Stomach smooth muscle (tissue), 2 donors: Measurements from ENCODE around the gene ACE.

Experiments
- H3K27ac ChIP-seq: one replicate; pipeline ENCODE4 v1.7.0; 2013; ENCODE audit warnings: mild to moderate bottlenecking, low read length, inconsistent platforms
- H3K27me3 ChIP-seq, 2 donors: one replicate each; pipeline ENCODE4 v1.7.0; 2013; ENCODE audit warnings: low read length in 2 of 2; ENCODE audit not compliant: insufficient read depth in 2 of 2, control insufficient read depth in 1 of 2
- H3K36me3 ChIP-seq, 2 donors: one replicate each; pipeline ENCODE4 v1.7.0; 2013; ENCODE audit warnings: low read length in 2 of 2; ENCODE audit not compliant: control insufficient read depth in 2 of 2, insufficient read depth in 2 of 2
- H3K4me1 ChIP-seq: one replicate; pipeline ENCODE4 v1.7.0; 2013; ENCODE audit warnings: low read length; ENCODE audit not compliant: control insufficient read depth, insufficient read depth
- H3K4me3 ChIP-seq, 2 donors: one replicate each; pipeline ENCODE4 v1.7.0; 2013; ENCODE audit warnings: low read length in 2 of 2
- H3K9ac ChIP-seq, 2 donors: one replicate each; pipeline ENCODE4 v1.7.0; 2013; ENCODE audit warnings: low read length in 2 of 2, mild to moderate bottlenecking in 1 of 2
- H3K9me3 ChIP-seq, 2 donors: one replicate each; pipeline ENCODE4 v1.7.0; 2013; ENCODE audit warnings: low read length in 2 of 2; ENCODE audit not compliant: control insufficient read depth in 2 of 2
- donor health status: healthy.
- donor health status: Pancreatic carcinoma.

ACE gene

DNA sequence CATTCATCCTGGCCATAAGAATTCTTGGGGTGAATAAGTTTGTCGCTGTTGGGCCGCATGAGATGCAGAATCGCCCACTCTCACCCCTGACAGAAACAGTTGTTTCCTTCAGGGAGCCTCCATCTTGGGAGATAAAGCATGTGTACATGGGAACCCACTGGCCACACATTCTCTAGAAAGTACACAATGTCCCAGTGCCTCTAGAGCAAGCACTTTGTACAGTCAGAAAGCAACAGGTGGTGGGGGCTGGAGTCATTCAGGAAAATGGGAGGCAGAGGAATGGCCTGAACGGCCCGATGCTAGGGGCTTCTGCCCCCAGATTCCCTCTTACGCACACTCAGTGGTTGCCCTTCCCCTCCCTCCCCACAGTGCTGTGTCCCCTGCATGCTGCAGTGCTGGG lies 16.1 kb downstream of the ACE start:
- Histone ChIP-seq H3K27me3 (peaks cover 0 to 8% of the 10 kb centered on the region in 2 donors), H3K36me3 (no peaks in the 10 kb centered on the region), H3K9ac (no peak overlapping the region), H3K4me3 (no peak overlapping the region), H3K27ac (no peak overlapping the region), H3K9me3 (no peaks in the 10 kb centered on the region), H3K4me1 (no peaks in the 10 kb centered on the region)

DNA sequence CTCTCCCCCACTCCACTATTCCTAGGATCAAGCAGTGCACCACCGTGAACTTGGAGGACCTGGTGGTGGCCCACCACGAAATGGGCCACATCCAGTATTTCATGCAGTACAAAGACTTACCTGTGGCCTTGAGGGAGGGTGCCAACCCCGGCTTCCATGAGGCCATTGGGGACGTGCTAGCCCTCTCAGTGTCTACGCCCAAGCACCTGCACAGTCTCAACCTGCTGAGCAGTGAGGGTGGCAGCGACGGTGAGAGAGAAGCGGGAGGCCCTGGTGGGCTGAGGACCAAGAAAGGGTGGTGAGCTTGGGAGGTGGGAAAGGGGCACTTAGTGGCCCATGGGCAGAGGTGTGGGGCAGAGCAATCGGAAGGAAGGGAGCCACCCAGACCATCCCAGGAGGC lies 16.6 kb downstream of the ACE start:
- Histone ChIP-seq H3K27ac (no peak overlapping the region), H3K9me3 (no peaks in the 10 kb centered on the region), H3K9ac (no peak overlapping the region), H3K4me3 (no peak overlapping the region), H3K27me3 (peaks cover 0 to 8% of the 10 kb centered on the region in 2 donors), H3K4me1 (no peaks in the 10 kb centered on the region), H3K36me3 (no peaks in the 10 kb centered on the region)

DNA sequence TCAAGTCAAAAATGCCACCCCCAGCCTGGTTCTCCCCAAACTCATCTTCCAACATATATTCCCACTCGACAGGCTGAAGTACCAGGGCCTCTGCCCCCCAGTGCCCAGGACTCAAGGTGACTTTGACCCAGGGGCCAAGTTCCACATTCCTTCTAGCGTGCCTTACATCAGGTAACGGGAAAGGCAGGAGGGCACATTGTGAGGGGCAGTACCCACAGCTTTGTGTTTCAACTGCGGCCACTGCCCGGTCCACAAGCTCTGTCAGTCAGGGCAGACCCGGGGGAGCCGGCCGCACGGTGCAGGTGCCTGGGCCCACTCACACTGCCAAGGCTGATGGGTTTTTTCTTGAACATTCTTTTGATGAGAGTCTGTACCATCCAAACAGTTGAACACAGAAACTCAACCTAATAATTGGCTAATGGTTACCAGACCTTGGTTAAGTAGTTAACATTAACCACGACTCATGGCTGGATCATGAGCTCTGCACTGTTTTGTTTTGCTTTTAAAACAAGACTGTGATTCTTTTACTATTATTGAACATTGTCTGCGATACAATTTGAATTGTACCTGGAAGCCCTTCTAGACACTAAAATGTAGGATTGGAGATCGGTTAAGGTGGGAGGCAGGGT lies 17.6 kb downstream of the ACE start:
- Histone ChIP-seq H3K27me3 (peaks cover 0 to 8% of the 10 kb centered on the region in 2 donors), H3K9ac (no peak overlapping the region), H3K4me1 (no peaks in the 10 kb centered on the region), H3K36me3 (no peaks in the 10 kb centered on the region), H3K27ac (no peak overlapping the region), H3K9me3 (no peaks in the 10 kb centered on the region), H3K4me3 (no peak overlapping the region)

DNA sequence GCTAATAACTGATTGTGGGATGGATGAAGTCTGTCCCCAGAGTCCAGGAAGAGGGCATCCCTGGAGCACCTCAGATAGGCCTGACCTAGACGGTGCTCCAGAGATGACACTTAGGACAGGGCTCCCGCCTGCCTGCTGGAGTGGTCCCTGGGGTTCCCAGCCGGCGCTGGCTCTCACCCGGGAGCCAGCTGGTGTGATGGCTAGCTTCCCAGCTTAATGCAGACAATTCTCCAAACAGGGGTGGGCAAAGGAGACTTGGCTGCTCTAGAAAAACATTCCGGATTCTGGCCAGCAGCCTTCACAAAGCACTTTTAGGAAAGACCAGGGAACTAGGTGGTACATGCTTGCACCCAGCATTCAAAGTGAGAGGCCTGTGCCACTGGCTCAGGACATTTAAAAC lies 18.6 kb downstream of the ACE start:
- H3K4me3 ChIP-seq, result no peak overlapping the region
- H3K4me1 ChIP-seq, result no peaks in the 10 kb centered on the region
- no peaks in the 10 kb centered on the region for H3K9me3 ChIP-seq
- H3K27me3 ChIP-seq, result peaks cover 2 to 5% of the 10 kb centered on the region in 2 donors
- H3K27ac ChIP-seq, result no peak overlapping the region
- H3K9ac ChIP-seq, result no peak overlapping the region
- no peaks in the 10 kb centered on the region for H3K36me3 ChIP-seq

DNA sequence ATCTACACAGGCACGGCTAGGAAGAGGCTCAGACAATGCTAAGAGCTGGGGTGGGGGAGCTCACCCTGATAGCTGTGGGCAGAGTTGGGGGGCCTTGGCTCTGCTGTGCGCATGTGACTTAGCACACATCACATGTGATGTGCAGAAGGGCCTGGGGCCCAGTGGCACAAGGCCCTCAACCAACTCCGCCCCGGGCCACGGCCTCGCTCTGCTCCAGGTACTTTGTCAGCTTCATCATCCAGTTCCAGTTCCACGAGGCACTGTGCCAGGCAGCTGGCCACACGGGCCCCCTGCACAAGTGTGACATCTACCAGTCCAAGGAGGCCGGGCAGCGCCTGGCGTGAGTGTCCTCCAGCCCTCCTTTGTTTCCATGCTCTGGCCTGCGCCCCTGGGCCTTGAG lies 19.3 kb downstream of the ACE start:
- Histone ChIP-seq H3K9ac (no peak overlapping the region), H3K27me3 (peaks cover 0 to 7% of the 10 kb centered on the region in 2 donors), H3K4me1 (no peaks in the 10 kb centered on the region), H3K9me3 (no peaks in the 10 kb centered on the region), H3K36me3 (no peaks in the 10 kb centered on the region), H3K4me3 (no peak overlapping the region), H3K27ac (no peak overlapping the region)

DNA sequence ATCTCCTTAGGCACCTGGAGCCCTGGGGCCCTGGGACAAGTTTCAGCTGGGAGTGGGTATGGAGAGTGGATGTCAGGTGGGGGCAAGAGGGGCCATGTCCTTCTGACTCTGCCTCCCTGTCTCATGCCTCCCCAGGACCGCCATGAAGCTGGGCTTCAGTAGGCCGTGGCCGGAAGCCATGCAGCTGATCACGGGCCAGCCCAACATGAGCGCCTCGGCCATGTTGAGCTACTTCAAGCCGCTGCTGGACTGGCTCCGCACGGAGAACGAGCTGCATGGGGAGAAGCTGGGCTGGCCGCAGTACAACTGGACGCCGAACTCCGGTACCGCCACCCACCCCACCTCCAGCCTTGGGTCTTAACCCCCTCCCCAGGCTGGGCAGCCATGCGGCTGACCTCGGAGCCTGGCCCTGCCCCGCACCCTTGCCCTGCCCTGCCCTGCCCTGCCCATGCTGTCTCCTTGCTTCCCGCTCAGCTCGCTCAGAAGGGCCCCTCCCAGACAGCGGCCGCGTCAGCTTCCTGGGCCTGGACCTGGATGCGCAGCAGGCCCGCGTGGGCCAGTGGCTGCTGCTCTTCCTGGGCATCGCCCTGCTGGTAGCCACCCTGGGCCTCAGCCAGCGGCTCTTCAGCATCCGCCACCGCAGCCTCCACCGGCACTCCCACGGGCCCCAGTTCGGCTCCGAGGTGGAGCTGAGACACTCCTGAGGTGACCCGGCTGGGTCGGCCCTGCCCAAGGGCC lies 20.0 kb downstream of the ACE start:
- H3K9ac ChIP-seq, result no peak overlapping the region
- no peaks in the 10 kb centered on the region for H3K4me1 ChIP-seq
- H3K27me3 ChIP-seq, result peaks cover 0 to 7% of the 10 kb centered on the region in 2 donors
- no peak overlapping the region for H3K27ac ChIP-seq
- no peaks in the 10 kb centered on the region for H3K9me3 ChIP-seq
- H3K4me3 ChIP-seq, result no peak overlapping the region
- H3K36me3 ChIP-seq, result no peaks in the 10 kb centered on the region

DNA sequence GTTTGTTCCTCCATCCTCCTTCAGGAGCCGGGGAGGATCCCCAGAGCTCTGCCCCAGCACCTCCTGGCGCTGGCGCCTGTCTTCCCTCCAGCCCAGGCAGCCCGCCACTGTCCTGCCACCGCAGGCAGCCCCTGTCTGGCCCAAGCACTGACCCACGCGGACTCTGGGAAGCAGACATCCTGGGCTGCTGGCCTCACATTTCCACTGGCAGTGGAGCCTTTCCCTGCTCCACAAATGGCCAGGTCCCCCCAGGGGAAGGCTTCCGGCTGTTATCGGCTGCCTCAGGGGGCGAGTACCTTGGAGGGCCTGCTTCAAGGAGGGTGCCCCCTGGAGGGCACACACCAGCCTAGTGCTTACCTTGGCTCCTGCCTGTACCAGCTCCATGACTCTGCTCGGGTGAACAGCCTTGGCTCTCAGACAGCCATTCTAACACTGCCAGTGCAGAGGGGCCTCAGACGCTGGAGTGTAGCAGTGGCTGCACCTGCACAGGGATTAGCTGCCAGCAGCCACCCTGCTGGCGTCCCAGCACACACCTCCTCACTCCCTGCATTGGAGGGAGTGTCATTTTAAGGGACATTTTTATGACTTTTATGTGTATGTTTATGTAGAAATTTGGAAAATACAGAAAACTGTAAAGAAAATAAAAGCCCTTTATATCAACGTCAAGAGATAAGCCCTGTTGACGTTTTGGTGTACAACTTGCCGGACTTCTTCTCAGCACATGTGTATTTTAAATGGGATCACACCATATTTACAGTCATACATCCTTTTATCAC lies 21.0 kb downstream of the ACE start:
- Histone ChIP-seq H3K4me3 (no peak overlapping the region), H3K27ac (no peak overlapping the region), H3K9me3 (no peaks in the 10 kb centered on the region), H3K27me3 (peaks cover 0 to 7% of the 10 kb centered on the region in 2 donors), H3K9ac (no peak overlapping the region), H3K36me3 (no peaks in the 10 kb centered on the region), H3K4me1 (no peaks in the 10 kb centered on the region)

DNA sequence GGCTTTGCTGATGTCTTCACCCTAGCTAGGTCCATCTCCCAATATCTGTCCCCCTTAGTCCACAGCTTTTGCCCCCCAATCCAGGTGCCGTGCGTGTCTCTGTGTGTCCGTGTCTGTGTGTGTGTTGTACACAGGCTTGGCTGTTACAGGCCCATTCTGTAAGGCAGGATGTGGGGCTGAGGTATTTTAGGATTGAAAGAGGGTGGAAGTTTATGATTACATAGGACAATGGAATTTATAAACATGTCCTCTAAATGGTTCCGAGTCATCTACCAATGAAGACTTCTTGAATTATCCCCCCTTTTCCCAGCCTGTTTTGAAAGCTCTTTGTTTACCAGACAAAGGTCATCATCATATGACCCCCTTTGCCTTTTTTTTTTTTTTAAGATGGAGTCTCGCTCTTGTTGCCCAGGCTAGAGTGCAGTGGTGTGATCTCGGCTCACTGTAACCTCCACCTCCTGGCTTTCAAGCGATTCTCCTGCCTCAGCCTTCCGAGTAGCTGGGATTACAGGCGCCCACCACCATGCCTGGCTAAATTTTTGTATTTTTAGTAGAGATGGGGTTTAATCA lies 21.9 kb downstream of the ACE start:
- H3K27me3 ChIP-seq, result peaks cover 0 to 7% of the 10 kb centered on the region in 2 donors
- H3K4me3 ChIP-seq, result no peak overlapping the region
- H3K36me3 ChIP-seq, result no peaks in the 10 kb centered on the region
- no peak overlapping the region for H3K27ac ChIP-seq
- H3K4me1 ChIP-seq, result no peaks in the 10 kb centered on the region
- H3K9me3 ChIP-seq, result no peaks in the 10 kb centered on the region
- no peak overlapping the region for H3K9ac ChIP-seq

DNA sequence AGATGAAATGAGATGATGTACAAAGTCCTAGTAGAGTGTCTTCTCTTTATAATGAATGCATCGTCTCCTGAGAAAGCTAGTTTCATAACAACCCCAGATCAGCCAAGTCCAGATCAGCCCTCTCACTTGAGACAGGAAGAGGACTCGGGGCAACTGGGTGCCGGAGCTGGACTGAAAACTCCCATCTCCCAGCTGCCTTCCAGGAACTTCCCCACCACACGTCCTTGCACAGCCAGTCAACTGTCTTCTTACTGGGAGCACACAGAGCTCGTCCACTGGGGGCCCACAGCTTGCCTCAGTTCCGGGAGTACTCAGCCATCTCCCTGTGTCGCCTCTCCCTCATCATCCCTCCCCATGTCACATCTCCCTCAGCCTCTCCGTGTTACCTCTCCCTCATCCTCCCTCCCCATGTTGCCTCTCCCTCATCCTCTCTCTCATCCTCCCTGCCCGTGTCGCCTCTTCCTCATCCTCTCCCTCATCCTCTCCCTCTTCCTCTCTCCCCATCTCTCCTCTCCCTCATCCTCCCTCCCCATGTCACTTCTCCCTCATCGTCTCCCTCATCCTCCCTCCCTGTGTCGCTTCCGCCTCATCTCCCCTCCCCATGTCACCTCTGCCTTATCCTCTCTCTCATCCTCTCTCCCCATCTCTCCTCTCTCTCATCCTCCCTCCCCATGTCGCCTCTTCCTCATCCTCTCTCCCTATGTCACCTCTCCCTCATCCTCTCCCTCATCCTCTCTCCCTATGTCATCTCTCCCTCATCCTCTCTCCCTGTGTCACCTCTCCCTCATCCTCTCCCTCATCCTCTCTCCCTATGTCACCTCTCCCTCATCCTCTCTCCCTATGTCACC lies 23.9 kb downstream of the ACE start:
- Histone ChIP-seq H3K9me3 (no peaks in the 10 kb centered on the region), H3K27ac (no peak overlapping the region), H3K4me1 (no peaks in the 10 kb centered on the region), H3K27me3 (peaks cover 4 to 7% of the 10 kb centered on the region in 2 donors), H3K9ac (no peak overlapping the region), H3K36me3 (no peaks in the 10 kb centered on the region), H3K4me3 (no peak overlapping the region)

DNA sequence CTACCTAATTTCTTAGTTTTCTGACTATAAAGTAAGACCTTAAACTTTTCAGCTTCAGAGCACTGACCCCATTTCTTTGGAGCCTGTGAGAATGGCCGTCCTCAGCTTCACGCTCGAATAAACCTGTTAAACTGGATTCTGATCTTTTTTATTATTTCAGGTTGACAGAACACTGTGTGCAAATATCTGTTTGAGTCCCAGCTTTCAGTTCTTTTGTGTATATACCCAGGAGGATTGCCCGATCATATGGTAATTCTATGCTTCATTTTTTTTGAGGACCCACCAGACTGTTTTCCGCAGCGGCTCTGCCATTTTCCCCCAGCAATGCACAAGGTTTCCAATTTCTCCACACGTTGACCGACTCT lies 26.5 kb downstream of the ACE start:
- H3K4me3 ChIP-seq, result no peak overlapping the region
- H3K9me3 ChIP-seq, result no peaks in the 10 kb centered on the region
- peaks cover 10 to 14% of the 10 kb centered on the region in 2 donors for H3K27me3 ChIP-seq
- peaks cover 2% of the 10 kb centered on the region for H3K4me1 ChIP-seq
- no peaks in the 10 kb centered on the region for H3K36me3 ChIP-seq
- H3K27ac ChIP-seq, result no peak overlapping the region
- H3K9ac ChIP-seq, result no peak overlapping the region
